ENCODE measurements around the gene RBMS2.

- no peak for TF ChIP-seq CTCF (IDR thresholded peaks at IDR 0.05; ENCODE audit: low read depth, low read length)
- no peak for TF ChIP-seq EZH2phosphoT487 (IDR thresholded peaks at IDR 0.05; ENCODE audit: low read depth)
Measured at GRCh38 chr12:56568146-56568545, 46.5 kb downstream of the RBMS2 start.

Measured in OCI-LY3 (cell line).